ENCODE results near the gene GLI3.

Gene GLI3

DNA sequence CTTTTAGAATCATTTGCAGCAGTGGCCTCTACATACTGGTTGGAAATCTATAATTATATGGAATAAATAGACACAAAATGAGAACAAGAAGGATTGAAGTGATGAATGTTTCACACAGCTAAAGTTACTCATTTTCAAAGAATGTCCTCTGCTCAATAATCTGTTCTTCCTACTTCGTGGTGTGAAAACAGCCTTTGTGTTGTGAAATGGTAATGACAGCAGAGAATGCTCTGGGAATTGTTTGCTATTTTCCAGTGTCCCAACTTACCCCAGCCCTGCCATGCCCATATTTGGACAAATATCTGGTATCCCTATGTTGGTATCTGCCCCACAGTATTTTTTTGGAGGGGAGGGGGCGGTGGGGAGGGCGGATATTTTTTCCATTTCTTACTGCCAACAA is 130.4 kb downstream of the GLI3 start:
- no peak for DNase-seq (ENCODE audit: extremely low read depth in 1 of 2, low read depth in 1 of 2)

DNA sequence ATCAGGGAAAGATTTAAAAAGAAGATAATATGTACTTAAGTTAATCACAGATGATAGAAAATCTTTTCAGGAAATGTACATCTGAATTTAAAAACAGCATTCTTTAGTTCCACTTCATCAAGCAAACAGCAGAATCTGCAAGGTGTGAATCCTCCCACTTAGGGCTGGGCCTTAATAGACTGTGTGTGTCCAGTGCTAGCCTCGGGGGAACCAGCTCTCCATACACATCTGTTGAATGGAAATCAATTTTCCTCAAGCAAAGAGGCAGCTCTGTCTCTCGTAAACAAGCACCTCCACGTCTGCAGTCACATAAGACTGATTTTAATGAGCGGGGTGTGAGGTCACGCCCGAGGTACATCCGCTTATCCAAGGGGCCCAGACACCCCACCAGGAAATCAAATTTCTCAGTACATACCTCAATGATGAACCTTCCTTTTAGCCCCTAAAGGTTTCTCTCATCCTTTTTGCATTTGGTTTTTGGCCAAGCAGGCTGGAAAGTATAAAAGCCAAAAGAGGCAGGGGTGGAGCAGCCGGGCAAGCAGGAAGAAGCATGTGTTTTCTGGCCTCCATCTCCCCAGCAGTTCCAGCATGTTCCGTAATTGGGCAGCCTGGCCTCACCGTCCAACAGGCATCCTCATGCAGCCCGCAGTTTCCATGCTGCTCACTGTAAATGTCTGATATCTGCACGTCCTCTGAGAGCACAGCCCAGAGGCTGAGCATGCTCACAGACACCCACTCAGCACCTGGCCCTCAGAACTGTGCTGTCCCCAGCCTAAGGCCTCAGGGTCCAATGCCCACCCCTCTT is 131.3 kb downstream of the GLI3 start:
- no peak for DNase-seq (ENCODE audit: extremely low read depth in 1 of 2, low read depth in 1 of 2)

DNA sequence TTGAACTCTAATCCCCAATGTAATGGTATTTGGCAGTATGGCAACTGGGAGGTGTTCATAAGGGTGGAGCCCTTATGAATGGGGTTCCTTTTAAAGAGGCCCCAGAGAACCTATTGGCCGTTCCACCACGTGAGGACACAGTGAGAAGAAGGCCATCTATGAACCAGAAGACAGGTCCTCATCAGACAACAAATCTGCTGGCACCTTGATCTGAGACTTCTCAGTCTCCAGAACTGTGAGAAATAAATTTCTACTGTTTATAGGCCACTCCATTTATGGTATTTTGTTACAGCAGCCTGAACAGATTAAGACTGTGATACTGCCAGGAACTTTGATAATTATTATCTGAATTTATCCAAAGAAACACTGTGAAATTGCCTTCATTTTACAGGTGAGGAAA is 132.3 kb downstream of the GLI3 start:
- no peak for DNase-seq (ENCODE audit: extremely low read depth in 1 of 2, low read depth in 1 of 2)

DNA sequence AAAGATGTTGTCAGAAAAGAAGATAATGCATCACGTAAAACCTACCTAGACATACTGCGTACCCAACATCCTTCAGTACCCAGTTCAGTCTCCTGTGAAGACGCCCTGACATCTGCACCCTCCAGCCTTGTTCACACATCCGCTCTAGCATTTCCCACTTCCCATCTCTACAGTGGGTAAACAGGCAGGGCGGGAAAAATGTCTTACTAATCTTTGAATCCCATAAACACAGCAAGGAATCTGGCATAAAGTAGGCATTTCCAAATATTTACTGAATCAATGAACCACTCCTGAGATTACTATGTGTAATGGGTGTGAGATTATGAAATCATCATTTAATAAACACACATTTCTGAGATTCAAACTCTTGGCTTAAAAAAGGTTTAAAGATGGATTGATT is 132.8 kb downstream of the GLI3 start:
- DNase-seq (ENCODE audit: extremely low read depth in 1 of 2, low read depth in 1 of 2): no peak

DNA sequence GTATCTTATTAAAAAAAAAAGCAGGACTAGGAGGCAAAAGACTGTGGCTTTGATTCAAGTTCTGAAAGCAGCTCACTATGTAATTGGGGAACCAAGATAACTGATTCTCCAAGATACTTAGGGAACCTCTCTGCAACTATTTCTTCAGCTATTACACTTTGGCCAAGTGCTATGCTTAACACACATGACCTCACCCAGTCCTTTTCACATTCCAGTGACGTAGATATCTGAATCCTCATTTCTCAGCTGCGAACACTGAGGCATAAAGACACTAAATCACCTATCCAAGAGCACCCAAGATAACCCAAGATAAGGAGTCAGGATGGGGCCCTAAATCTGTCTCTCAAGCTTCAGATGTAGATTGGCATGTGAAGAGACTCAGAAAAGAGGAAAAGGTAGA is 133.6 kb downstream of the GLI3 start:
- DNase-seq (ENCODE audit: extremely low read depth in 1 of 2, low read depth in 1 of 2): no peak

DNA sequence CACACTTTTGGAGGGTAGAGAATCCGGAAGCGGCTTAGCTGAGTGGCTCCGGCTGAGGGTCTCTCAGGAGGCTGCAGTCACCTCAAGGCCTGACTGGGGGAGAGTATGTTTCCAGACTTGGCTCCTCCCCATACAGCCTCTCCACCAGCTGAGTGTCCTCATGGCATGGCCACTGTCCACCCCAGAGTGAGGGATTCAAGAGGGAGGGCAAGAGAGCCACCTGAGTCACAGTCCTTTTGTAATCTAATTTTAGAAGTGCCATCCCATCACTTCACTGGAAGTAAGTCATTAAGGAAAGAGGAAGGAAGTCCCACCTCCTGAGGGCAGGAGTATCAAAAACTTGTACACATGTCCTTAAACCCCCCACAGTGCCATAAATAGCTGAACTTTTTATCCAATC is 134.0 kb downstream of the GLI3 start:
- DNase-seq (ENCODE audit: extremely low read depth in 1 of 2, low read depth in 1 of 2): no peak

DNA sequence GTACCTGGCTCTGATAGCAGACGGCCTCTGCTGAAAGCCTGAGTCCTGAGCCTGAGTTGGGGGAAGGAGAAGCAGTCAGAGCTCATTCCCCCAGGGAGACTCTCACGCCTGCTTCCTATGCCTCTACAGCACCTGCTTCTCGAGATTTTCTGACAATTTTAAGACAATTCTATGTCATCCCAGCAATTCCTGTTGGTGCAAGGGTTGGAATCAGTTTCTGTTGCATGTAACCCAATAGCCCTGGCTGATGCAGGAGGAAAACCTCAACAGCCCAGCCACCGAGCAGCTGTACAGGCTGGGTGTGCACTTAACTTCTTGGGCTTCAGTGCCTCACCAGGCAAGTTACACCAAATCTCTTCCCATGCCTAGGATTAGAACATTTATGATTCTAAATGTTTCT is 134.7 kb downstream of the GLI3 start:
- DNase-seq (ENCODE audit: extremely low read depth in 1 of 2, low read depth in 1 of 2): no peak

DNA sequence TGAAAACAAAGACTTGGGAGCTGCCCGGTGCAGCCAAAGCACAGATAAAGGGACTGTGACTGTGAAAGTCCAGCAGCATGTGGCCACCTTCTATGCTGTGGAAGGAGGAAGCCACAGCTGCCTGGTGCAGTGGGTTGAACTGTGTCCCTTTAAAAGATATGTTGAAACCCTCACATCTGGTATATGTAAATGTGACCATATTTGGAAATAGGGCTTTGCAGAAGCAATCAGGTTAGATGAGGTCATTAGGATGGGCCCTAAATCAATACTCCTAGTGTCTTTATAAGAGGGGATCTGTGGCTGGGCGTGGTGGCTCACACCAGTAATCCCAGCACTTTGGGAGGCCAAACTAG is 136.9 kb downstream of the GLI3 start:
- no peak for DNase-seq (ENCODE audit: extremely low read depth in 1 of 2, low read depth in 1 of 2)

DNA sequence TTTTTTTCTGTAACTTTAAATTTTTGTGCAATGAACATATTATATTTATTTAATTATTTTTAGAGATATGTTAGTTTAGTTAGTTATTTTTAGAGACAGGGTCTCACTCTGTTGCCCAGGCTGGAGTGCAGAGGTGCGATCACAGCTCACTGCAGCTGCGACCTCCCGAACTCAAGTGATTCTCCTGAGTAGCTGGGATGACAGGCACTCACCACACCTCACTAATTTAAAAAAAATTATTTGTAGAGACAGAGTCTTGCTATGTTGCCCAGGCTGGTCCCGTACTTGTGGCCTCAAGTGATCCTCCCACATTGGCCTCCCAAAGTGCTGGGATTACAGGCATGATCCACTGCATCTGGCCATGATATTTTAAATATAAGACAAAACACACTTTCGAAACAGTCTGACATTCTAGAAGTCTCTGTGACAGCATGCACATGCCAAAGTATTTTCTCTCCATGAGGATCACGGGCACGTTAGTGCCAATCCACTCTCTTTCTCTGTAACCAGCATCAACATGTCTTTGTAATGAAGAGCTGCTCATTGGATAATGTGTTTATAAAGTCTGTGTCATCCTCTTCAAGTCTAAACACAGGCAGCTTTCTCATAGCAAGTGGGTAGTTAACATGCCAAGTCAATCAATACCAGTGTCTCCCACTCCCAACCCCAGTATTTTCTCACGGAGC is 137.4 kb downstream of the GLI3 start:
- DNase-seq (ENCODE audit: extremely low read depth in 1 of 2, low read depth in 1 of 2): no peak

DNA sequence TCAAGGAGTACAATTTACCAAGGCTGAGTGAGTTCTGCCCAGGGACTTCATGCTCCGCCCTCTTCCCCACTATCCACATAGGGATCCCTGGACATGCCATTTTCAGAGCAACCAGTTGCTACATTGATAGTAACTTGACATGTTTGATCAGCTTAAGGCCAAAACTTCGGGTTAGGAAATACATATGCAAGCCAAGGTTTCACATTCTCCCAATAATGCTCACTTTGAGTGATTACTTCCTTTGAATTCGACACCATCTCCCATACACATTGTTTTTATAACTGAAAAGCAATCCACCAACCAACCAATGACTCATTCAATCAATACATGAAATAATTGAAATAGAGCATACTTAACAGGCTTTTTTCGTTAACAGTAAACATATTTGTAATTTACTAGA is 137.9 kb downstream of the GLI3 start:
- no peak for DNase-seq (ENCODE audit: extremely low read depth in 1 of 2, low read depth in 1 of 2)

DNA sequence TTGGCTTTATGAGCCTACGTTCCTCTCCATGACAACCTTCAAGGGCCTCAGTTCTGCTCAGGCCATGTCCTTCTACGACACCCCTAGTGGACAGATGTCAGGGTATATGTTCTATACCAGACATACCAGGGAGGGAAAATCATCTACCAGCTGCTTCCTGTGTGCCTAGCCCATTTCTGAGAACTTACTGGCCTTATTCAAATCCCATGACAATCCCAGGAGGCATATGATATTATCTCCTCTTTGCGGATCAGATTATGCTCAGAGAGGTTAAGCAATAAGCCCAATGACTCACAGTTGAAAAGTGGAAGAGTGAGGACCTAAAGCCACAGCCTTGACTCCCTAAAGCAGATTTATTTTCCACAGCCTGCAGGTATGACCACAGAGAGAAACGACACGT is 139.3 kb downstream of the GLI3 start:
- DNase-seq (ENCODE audit: extremely low read depth in 1 of 2, low read depth in 1 of 2): no peak

DNA sequence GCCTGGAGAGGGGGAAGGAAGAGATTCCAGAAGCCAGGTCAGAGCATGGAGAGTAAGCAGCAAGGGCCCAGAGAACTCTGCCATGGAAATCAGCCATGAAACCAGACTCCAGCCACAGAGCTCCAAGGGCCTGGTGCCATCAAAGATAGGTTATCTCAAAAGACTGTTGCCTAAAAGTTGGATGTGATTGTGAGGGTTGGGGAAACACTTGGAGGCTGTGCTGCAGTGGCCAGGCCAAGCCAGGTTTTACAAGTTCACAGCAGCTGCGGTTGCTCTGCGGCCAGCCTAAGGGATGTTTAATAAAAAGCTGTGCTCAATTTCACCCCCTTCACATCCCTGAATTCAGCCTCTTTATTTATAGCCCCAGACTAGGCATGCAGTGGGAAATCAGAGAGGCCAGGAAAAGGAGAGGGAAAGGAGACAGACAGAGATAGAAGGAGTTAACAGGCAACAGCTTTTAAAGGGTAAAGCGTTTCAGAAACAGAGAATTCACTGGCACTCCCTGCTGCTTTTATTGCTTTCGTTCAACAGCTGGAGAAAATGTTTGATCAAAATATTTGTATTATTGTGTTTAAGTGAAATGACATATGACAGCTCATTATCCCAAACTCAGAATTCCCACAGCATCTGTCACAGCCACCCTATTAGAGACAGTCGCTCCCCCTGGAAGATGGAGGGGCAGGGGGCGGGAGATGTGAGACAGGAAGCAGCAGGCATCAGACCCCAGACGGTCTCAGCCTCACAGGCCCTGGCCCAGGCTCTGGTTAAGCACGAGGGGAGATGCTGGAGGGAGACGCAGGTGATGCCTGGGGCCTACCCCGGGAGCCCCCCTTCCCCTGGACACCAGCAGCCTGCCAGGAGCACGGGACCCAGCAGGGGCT is 140.1 kb downstream of the GLI3 start:
- no peak for DNase-seq (ENCODE audit: extremely low read depth in 1 of 2, low read depth in 1 of 2)

DNA sequence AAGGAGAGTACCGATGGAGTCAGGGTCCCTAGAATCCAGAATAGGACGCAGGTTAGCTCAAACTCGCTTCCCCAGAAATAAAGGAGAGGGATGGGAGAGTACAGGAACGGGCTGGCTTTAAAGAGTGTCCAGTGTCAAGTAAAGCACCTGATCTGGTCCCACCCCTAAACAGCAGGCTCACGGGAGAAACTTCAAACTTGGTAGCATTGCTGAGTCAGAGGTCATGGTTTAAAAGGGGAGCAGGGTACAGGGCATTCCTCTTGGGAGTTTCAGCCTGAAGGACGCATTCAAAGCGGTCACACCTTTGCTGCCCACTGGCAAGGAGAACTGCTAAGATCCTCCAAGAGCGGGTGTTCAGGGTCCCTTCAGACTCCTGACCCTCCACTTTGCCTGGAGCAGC is 140.7 kb downstream of the GLI3 start:
- DNase-seq (ENCODE audit: extremely low read depth in 1 of 2, low read depth in 1 of 2): no peak

DNA sequence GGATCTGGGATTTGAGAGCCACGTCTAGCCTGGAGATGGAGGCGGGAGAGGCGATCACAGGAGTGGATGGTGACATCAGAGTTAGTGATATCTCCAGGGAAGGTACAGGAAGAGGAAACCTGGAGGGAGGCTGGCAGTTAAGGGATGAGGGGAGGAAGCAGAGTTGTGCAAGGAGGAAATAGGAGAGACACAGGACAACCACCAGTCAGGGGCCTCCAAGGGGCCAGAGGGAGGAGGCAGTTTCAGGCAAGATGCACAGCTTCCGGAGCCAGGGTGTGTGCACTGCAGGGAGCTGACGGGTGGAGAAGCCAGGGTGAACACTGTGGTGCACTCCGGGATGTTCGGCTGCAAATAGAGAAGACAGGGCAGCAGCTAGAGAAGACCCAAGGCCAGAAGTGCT is 141.2 kb downstream of the GLI3 start:
- DNase-seq (ENCODE audit: extremely low read depth in 1 of 2, low read depth in 1 of 2): no peak

DNA sequence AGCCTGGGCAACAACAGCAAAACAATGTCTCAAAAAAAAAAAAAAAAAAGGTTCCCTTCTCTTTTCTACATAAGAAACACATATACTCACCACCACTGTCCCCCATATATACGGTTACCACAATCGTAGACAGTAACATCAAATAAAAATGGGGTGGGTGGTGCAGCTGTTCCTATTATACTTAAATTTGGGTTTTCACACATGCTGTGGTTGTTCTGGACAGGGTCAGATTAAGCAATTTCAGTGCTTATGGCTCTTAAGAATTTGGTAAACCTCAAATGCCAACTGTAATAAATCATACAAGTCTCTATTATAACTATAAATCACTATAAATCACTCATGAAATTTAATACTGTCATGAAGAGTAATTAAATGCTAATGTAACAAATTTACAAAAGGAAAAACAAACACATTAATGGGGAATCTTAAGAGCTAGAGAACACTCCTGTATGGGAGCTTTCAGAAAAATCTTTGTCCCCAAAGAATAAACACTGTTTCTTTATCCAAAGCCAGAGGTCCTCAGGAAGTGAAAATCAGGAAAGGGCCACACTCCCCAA is 143.6 kb downstream of the GLI3 start:
- no peak for DNase-seq (ENCODE audit: extremely low read depth in 1 of 2, low read depth in 1 of 2)

DNA sequence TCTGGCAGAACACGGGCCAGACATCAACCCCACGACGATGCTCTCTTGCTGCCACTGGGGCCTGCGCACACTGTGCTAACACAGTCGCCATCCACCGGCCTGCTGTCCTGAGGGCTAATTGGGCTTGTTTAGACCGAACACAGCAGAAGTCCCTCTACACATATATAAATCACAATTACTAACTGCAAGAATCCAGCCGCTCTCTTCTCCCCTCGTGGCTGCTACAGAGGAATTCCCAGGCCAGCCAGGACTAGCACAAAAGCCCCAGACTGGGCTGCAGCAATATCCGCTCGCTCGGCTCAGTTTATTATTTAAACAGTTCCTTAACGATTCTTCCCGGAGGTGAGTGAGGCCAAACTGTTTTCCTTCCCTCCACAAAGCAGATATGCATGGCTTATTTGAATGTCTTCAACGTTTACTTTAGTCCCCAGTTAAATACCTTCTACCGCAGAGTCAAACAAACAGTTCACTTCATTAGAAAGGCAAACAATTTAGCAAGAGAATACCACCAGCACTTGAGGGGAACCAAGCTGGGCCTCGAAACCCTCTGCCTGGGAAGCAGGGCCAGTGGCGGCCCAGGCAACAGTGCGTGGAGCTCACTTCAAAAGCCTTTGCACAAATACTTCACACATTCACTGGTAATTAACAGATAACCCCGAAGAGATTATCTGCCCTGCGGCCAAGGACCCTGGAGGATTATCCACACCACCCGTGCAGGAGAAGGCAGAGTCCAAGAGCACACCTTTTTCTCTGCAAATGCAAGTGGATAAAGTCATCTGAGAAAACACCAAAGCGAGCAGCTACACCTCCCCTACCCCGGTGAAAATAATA is 145.3 kb downstream of the GLI3 start:
- DNase-seq (ENCODE audit: extremely low read depth in 1 of 2, low read depth in 1 of 2): no peak

DNA sequence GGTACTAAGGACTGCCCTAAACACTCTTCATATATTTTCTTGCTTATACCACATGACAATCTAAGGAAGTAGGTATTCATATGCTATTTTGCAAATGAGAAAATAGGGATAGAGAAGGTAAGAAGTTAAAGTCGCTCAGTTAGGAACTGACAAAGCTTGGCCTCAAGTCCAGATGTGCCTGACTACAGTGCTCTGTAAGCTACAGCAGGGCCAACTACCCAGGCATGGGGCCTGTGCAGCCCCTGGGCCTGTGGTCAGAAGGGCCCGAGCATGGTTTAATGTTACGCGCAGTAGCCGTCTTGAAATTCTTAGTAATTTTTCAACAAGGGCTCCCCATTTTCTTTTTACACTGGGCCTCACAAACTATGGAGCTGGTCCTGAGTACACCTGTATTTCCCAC is 146.2 kb downstream of the GLI3 start:
- DNase-seq (ENCODE audit: extremely low read depth in 1 of 2, low read depth in 1 of 2): no peak

DNA sequence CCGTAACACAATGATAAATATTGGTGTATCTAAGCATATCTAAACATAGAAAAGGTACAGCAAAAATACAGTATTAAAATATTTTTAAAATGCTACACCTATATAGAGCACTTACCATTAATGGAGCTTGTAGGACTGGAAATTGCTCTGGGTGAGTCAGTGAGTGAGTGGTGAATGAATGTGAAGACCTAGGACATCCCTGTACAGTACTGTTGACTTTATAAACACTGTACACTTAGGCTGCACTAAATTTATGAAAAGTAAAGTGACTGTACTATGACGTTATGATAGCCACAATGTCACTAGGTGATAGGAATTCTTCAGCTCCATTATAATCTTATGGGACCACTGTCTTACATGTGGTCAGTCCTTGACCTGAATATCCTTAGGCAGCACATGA is 147.0 kb downstream of the GLI3 start:
- DNase-seq (ENCODE audit: extremely low read depth in 1 of 2, low read depth in 1 of 2): no peak

DNA sequence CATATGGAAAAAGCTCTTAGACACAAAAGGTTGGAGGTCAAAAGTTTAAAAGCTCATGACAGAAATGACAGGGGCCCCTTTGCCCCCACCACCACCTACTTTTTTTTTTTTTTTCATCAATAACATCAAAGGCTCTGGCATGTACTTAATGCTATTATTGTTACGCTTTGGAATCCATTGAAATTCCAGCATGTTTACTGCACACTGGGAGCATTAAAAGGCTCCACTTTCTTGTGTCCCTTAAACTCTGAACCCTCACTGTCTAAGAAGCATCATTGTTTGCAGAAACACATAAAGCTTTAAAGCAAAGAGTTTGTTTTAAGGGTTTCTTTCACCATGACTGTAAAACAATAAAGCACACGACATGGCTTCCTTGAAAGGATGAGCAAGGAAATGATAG is 149.4 kb downstream of the GLI3 start:
- DNase-seq (ENCODE audit: extremely low read depth in 1 of 2, low read depth in 1 of 2): no peak

DNA sequence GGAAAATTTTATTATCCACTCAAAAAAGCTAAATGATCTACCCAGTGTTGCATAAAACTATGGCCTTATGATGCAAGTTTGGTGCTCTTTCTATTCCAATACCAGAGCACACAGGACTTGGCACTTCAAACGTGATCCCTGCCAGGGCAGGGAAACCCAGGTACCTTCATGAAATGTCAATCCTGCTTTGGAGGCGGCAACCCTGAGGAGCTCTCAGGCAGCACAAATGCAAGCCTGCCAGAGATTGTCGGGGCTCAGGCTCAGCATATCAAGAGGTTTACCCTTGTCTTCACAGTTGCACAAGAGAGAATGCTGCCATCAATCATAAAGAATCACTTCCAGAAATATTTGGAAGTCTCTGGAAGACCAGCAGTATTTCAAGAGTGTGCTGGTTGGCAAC is 151.5 kb downstream of the GLI3 start:
- DNase-seq (ENCODE audit: extremely low read depth in 1 of 2, low read depth in 1 of 2): no peak

DNA sequence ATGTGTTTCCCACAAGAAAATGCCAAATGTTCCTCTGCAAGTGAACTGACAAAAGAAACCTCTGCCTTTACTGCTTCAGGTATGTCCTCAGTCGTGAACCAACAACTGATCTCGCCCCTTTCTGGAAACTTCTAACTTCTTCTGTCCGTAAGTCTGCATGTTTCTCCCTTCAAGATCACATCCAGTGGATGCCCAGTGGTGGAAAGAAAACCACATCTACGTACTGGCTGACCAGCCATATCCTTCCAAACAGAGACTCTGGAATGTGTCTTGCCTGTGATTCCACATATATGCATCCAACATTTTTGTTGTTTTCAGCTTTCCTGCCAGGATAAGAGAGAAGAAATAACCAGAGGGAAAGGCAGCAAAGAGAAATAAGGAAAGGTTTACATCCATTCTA is 152.7 kb downstream of the GLI3 start:
- no peak for DNase-seq (ENCODE audit: extremely low read depth in 1 of 2, low read depth in 1 of 2)

All from activated CD8-positive, alpha-beta memory T cell treated with anti-CD3 and anti-CD28 coated beads for 1 hour (primary cell).